ENCODE data around the gene CX3CL1.

DNA sequence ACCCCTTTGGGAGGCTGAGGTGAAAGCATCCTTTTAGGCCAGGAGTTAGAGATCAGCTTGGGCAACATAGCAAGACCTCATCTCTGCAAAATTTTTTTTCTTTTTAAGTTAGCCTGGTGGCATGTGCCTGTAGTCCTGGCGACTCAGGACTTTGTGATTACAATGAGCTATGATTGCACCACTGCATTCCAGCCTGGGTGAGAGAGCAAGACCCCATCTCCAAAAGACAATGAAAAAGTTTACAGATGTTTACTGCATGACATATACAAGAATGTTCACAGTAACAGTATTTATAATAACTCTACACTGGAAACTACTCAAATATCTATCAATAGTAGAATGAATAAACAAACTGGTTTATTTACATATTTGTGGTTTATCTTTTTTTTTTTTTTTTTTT is 46.8 kb upstream of the CX3CL1 start:
- TF ChIP-seq CTCF (conservative IDR thresholded peaks at IDR 0.05; ENCODE audit: low read length) (no peak), EZH2phosphoT487 (IDR thresholded peaks at IDR 0.05; ENCODE audit: borderline replicate concordance) (no peak)

All from Loucy (cell line).